DOHH2 (cell line): Measurements from ENCODE around the gene SAMD9.
"Not testable (repeated sequence)": the region's sequence is repeated elsewhere in the genome, so short reads cannot be mapped to it uniquely, and the experiment has no call there.

Experiments used
- H3F3A ChIP-seq: fragments of 200-600 bp; sonication (generic), shearing (Covaris generic); 2 replicates; pipeline ENCODE4 v1.6.0; 2016; ENCODE audit warnings: antibody characterized with exemption, mild to moderate bottlenecking; ENCODE audit not compliant: control insufficient read depth, insufficient read depth
- H3K27ac ChIP-seq: fragments of 200-600 bp; sonication (generic); 2 replicates; pipeline ENCODE4 v1.5.1; 2014; ENCODE audit warnings: low read depth, mild to moderate bottlenecking, low read length, moderate library complexity
- H3K27me3 ChIP-seq: fragments of 200-600 bp; sonication (generic); 2 replicates; pipeline ENCODE4 v1.6.1; 2014; ENCODE audit warnings: mild to moderate bottlenecking, low read length, mixed read lengths; ENCODE audit not compliant: control insufficient read depth
- H3K36me3 ChIP-seq: fragments of 200-600 bp; sonication (generic); 2 replicates; pipeline ENCODE4 v1.6.1; 2014; ENCODE audit warnings: mild to moderate bottlenecking, low read length, moderate library complexity, mixed read lengths; ENCODE audit not compliant: control insufficient read depth
- H3K4me1 ChIP-seq: fragments of 200-600 bp; sonication (generic); 2 replicates; pipeline ENCODE4 v1.6.1; 2014; ENCODE audit warnings: mild to moderate bottlenecking, low read length, mixed read lengths; ENCODE audit not compliant: control insufficient read depth
- H3K4me2 ChIP-seq: fragments of 200-600 bp; sonication (generic); 2 replicates; pipeline ENCODE4 v1.6.0; 2014; ENCODE audit warnings: mild to moderate bottlenecking, low read length, moderate library complexity
- H3K4me3 ChIP-seq: fragments of 200-600 bp; sonication (generic); 2 replicates; pipeline ENCODE4 v1.5.1; 2014; ENCODE audit warnings: mild to moderate bottlenecking, low read length, mixed read lengths
- H3K79me2 ChIP-seq: fragments of 200-600 bp; sonication (generic); 2 replicates; pipeline ENCODE4 v1.6.1; 2014; ENCODE audit warnings: mild to moderate bottlenecking, low read length, mixed read lengths; ENCODE audit not compliant: control insufficient read depth
- H3K9me2 ChIP-seq: fragments of 200-600 bp; sonication (generic); replicated peaks from 2 replicates; pipeline ENCODE4 v1.6.1; 2014; ENCODE audit warnings: mild to moderate bottlenecking, low read length, mixed read lengths; ENCODE audit not compliant: control insufficient read depth
- H3K9me3 ChIP-seq: fragments of 200-600 bp; sonication (generic); 2 replicates; pipeline ENCODE4 v1.6.1; 2014; ENCODE audit warnings: antibody characterized with exemption, low read length, mixed read lengths; ENCODE audit not compliant: control insufficient read depth, insufficient read depth
- H4K20me1 ChIP-seq: fragments of 200-600 bp; sonication (generic); 2 replicates; pipeline ENCODE4 v1.6.0; 2014; ENCODE audit warnings: low read depth, mild to moderate bottlenecking, antibody characterized with exemption, low read length, moderate library complexity; ENCODE audit not compliant: control insufficient read depth, insufficient read depth
- EZH2phosphoT487 ChIP-seq: fragments of 200-600 bp; sonication (generic); IDR thresholded peaks from 2 replicates; pipeline ENCODE4 v1.6.1; 2017; ENCODE audit warnings: borderline replicate concordance, mild to moderate bottlenecking, antibody characterized with exemption, low read length, moderate library complexity, mixed read lengths
- TF ChIP-seq, protein P1 (sequence below): fragments of 200-600 bp; sonication (generic); IDR thresholded peaks from one replicate; pipeline ENCODE4 v1.5.1; 2014; ENCODE audit warnings: antibody characterized with exemption, mild to moderate bottlenecking, low read depth, low read length; ENCODE audit not compliant: poor library complexity, severe bottlenecking

The SAMD9 gene

DNA sequence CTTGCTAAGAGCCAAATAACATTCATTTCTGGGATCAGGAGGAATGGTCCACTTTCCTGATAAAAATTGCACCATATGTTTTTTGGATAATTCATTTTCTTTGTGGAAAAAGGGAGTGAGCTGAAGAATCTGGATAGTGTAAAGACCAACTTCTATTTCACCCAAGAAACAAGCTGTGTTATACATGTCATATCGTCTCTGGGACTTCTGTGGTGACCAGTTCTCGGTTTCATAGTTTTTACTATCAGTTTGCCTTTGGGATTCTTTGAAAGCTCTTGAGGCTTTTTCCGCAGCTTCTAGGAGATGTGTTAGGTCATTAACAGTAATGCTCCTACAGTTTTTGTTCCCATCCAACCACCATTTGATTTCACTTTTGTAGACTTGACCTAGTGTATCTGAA, 14.4 kb upstream of the SAMD9 start:
- H3K9me2 ChIP-seq, result no peaks in the 10 kb centered on the region
- no peaks in the 10 kb centered on the region for H3K9me3 ChIP-seq

DNA sequence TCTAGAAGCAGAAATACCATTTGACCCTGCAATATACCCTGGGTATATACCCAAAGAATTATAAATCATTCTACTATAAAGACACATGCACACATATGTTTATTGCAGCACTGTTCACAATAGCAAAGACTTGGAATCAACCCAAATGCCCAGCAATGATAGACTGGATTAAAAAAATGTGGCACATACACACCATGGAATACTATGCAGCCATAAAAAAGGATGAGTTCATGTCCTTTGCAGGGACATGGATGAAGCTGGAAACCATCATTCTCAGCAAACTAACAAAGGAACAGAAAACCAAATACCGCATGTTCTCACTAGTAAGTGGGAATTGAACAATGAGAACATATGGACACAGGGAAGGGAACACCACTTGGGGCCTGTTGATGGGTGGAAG, 9.2 kb upstream of the SAMD9 start:
- not testable (repeated sequence) for H3K27me3 ChIP-seq, H4K20me1 ChIP-seq, H3K4me1 ChIP-seq, H3K9me3 ChIP-seq, H3K4me2 ChIP-seq, H3K79me2 ChIP-seq, H3F3A ChIP-seq, H3K27ac ChIP-seq, H3K9me2 ChIP-seq, H3K36me3 ChIP-seq, H3K4me3 ChIP-seq

More for the DNA sequence above, 14.4 kb upstream of the SAMD9 start:
- Histone ChIP-seq H3K79me2 (no peaks in the 10 kb centered on the region), H3K36me3 (no peaks in the 10 kb centered on the region), H3K4me1 (no peaks in the 10 kb centered on the region), H3K4me2 (no peak overlapping the region), H4K20me1 (no peaks in the 10 kb centered on the region), H3K4me3 (no peak overlapping the region), H3K27me3 (no peaks in the 10 kb centered on the region), H3F3A (no peaks in the 10 kb centered on the region), H3K27ac (no peak overlapping the region)
- TF ChIP-seq EZH2phosphoT487, result no peak
- TF ChIP-seq, protein P1, sequence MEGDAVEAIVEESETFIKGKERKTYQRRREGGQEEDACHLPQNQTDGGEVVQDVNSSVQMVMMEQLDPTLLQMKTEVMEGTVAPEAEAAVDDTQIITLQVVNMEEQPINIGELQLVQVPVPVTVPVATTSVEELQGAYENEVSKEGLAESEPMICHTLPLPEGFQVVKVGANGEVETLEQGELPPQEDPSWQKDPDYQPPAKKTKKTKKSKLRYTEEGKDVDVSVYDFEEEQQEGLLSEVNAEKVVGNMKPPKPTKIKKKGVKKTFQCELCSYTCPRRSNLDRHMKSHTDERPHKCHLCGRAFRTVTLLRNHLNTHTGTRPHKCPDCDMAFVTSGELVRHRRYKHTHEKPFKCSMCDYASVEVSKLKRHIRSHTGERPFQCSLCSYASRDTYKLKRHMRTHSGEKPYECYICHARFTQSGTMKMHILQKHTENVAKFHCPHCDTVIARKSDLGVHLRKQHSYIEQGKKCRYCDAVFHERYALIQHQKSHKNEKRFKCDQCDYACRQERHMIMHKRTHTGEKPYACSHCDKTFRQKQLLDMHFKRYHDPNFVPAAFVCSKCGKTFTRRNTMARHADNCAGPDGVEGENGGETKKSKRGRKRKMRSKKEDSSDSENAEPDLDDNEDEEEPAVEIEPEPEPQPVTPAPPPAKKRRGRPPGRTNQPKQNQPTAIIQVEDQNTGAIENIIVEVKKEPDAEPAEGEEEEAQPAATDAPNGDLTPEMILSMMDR, result no peak

DNA sequence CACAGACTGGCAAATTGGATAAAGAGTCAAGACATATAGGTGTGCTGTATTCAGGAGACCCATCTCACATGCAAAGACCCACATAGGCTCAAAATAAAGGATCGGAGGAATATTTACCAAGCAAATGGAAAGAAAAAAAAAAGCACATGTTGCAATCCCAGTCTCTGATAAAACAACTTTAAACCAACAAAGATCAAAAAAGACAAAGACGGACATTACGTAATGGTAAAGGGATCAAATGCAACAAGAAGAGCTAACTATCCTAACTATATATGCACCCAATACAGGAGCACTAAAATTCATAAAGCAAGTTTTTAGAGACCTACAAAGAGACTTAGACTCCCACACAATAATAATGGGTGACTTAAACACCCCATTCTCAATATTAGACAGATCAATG, 5.8 kb upstream of the SAMD9 start:
- H3K79me2 ChIP-seq, H3K4me2 ChIP-seq, H3K4me1 ChIP-seq, H3K27me3 ChIP-seq, H3K36me3 ChIP-seq, H3K4me3 ChIP-seq, H3F3A ChIP-seq, H4K20me1 ChIP-seq, H3K9me2 ChIP-seq, H3K27ac ChIP-seq: not testable (repeated sequence)
- peaks cover 11% of the 10 kb centered on the region; the same call in 1 of the 2 replicates for H3K9me3 ChIP-seq

DNA sequence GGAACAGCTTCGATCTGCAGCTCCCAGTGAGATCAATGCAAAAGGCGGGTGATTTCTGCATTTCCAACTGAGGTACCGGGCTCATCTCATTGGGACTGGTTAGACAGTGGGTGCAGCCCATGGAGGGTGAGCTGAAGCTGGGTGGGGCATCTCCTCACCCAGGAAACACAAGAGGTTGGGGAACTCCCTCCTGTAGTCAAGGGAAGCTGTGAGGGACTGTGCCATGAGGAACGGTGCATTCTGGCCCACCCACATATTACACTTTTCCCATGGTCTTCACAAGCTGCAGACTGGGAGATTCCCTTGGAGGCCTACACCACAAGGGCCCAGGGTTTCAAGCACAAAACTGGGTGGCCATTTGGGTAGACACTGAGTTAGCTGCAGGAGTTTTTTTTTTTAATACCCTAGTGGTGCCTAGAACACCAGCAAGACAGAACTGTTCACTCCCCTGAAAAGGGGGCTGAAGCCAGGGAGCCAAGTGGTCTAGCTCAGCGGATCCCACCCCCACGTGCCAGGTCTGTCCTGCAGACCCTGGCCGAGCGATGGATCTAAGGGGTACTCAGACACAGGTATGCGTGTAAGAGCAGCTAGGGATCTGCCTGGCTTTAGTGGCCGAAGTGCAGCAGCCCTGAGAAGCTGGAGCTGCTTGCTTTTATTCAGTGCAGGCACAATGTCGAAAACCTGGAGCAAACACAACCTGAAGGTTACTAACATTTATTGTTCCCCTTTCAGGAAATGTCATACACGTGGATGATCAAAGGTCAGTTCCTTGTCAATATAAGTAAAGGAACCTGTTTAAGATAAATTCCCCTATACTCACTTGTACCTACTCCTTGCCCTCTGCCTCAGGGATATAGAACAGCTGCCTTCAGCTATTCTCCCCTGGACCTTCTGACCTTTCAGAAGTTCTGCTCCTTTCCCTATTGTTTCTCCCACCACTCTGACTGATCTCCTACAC, 3.1 kb upstream of the SAMD9 start:
- peaks cover 10% of the 10 kb centered on the region for H3K4me1 ChIP-seq
- H3F3A ChIP-seq, result no peaks in the 10 kb centered on the region
- peaks cover 9% of the 10 kb centered on the region; the same call in 1 of the 2 replicates for H3K9me3 ChIP-seq
- H3K4me3 ChIP-seq, result no peak overlapping the region
- no peaks in the 10 kb centered on the region for H3K79me2 ChIP-seq
- no peaks in the 10 kb centered on the region for H4K20me1 ChIP-seq
- TF ChIP-seq, protein P1, result no peak
- no peak for TF ChIP-seq EZH2phosphoT487
- no peaks in the 10 kb centered on the region for H3K27me3 ChIP-seq
- no peak overlapping the region for H3K27ac ChIP-seq
- H3K36me3 ChIP-seq, result no peaks in the 10 kb centered on the region
- H3K4me2 ChIP-seq, result no peak overlapping the region
- no peaks in the 10 kb centered on the region for H3K9me2 ChIP-seq
